HG03469 (cell line): Measurements from ENCODE around the gene RAB31.

Experiments used
- ATAC-seq: cut with Tn5 transposase; IDR thresholded peaks from one replicate; pipeline ENCODE4 v1.9.1; 2021; ENCODE audit warnings: mild to moderate bottlenecking, moderate library complexity, moderate number of reproducible peaks; ENCODE audit not compliant: unreplicated experiment

Gene RAB31

DNA sequence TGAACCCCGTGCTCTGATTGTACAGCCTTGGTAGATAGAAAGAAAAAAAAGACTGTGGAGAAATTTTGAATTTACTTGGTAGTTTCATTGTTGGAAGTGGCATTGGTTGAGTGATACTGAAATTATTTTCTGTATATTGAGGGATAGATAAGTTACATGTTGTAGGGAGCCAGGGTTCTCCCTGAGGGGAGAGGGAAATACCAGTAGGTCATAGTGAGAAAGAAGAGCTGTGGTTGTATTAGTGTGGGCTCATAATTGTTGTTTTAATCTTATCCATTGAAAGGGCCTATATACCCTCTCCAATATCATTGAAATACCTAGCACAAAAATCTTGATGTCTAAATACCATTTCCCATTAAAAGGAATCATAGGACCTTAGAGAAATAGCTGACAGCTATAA lies 16.9 kb upstream of the RAB31 start:
- no peak for ATAC-seq

DNA sequence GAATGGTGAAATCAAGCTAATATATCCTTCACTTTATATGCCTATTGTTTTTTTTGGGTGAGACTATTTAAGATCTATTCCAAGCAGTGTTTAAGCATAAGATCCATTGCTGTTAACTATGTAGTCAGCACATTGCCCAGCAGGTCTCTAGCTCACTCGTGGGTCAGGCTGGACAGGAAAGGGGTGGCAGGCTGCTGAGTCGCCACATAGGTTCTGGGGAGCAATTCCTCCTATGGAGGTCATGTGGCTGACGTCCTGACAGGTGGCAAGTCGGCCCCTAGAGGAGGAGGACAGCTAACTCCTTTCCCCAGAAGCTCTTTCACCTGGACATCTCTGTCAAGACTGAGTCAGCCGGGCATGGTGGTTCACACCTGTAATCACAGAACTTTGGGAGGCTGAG lies 13.9 kb upstream of the RAB31 start:
- no peak for ATAC-seq

DNA sequence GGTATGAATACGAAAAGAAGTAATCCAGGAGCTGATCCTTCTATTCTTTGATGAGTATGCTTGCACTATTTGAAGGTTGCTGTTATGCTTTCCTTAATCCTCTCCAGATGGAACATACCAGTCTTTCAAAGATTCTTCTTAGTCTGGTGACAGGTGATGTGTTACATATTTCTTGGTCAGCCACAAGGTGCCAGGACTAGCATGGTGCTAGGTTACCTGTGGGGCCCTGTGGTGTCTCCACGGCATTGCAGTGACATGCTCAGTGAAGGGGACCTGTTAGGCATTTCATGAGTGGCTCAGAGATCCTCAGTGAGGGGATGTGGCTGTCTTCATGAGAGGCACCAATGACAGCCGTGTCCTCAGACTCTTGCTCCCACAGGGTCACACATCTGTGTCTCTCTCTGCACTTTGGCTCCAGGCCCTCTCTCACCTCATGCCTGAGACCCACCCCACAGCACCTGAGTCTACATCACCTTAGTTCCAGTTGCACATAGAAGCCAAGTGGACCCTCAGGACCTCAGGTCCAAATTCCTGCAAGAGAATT lies 13.1 kb upstream of the RAB31 start:
- no peak for ATAC-seq

DNA sequence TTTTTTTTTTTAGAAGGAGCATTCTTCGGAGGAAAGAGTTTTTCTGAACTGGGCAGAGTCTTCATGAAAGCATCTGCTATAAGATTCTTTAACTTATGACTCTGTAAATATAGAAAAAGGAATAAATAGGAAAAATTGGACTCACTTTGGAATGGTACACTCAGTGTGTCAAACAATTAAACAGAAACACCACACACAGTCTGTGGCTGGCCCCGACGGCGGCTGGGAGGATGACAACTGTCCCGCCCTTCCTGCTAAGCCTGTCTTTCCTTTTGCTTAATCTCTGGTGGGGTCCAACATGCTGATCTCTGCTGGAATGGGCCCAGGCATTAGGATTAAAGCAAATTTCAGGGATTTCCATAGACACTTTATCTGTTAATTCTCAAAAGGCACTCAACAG lies 12.5 kb upstream of the RAB31 start:
- ATAC-seq = no peak

DNA sequence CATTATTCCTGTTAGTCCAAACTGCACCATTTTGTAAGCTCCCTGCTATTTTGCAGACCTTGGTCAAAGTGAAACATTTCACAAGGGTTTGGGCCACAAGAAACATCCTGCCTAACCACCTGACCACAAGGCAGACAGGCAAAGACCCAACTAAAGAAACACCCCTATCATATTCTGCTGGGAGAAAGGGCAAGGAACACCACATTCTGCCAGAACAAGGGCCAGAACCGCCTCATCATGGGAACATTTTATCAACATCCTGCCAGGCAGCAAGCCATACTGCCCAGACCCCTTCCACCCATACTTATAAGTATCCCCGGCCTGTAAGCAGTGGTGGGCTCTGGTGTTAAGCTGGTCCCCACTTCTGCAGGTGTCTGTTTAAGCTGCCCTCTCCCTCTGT lies 12.0 kb upstream of the RAB31 start:
- no peak for ATAC-seq

GRCh38 chr18:9696701-9697100 lies 11.4 kb upstream of the RAB31 start:
- no peak for ATAC-seq

GRCh38 chr18:9697121-9697520 lies 11.0 kb upstream of the RAB31 start:
- no peak for ATAC-seq

DNA sequence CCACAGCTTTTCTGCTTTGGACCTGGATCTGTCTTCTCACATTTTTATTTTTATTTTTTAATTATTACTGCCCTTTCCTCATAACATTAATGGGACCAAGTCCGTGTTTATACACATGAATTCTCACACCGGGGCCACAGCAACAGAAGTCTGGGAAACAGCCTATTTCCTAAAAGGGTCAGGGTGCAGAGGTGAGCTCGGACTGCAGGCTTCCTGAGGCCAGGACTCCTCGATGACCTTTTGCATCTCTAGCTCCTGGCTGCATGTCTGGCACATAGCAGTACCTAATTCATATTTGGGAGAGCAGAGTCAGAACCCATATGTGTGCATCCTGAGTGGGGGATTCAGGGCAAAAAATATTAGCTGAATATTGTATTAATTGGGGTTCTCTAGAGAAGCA lies 9.6 kb upstream of the RAB31 start:
- no peak for ATAC-seq

- no peak for ATAC-seq
These were observed 7.8 kb upstream of the RAB31 start for GRCh38 chr18:9700261-9700796.

GRCh38 chr18:9701609-9702349 lies 6.3 kb upstream of the RAB31 start:
- ATAC-seq = no peak

DNA sequence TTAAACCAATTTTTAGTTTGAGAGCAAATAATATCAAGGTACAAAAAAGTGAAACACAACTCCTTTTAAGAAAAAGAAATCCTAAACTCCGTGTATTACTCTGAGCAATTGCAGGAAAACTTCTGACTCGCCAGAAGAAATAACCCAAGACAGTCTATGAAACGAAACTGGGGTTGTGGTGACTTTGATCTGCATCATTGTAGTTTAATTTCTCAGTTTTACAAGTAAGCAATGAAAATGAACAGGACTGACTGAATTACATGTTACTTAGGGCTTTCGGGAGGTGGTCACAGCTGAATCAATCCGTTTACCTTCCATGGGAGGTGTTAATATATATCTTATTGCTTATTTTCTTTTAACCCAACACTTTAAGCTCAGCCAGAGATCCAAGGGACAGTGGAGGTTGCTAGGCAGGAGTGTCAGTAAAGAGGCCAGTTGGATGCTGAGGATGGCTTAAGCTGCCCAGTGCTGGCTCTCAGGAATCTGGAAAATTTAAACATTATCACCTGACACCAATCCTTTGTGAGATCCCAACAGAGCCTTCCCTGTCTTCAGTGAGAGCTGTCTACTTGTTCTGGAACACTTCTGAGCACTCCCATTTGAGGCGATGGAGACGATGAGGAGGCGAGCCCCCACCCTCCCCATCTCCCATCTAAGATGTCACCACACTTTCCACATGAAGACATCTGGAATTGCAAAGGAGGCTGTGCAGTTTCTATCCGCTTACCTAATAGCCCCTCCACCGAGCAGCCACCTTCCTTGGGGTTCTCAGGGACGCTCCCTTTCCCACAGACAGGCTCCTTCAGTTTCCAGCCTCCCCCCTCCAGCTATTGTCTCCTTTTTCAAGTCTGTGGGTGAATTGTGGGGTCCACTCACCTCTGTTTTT lies 3.6 kb upstream of the RAB31 start:
- no peak for ATAC-seq

DNA sequence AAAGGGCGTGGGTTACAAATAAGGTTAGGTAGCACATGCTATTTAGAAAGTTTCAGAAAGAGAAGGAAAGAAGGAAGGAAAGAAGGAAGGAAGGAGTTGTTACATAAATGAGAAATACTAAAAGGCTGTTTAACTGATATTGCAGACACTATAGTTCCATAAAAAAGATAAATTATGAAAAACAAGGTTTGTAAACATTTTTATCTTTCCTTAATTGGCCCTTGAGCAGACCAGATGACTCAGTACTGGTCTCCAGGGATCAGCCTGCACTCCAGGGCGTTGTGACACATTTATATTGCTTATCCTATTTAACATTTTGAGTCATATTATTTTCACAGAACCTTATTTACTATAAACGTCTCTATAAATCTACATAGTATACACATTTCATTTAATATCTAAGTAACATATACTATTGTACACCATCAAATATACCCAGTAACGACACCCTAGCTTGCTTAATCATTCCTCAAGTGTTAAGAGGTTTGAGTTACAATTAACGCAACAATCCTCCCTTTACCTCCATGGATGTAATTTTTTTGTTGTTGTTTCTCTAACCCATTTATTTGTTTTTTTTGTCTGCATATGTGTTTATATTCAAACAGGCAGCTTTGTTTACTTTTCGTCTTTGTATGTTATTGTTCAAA lies 2.8 kb upstream of the RAB31 start:
- ATAC-seq = no peak

GRCh38 chr18:9706081-9706935 lies 1.8 kb upstream of the RAB31 start:
- no peak for ATAC-seq

DNA sequence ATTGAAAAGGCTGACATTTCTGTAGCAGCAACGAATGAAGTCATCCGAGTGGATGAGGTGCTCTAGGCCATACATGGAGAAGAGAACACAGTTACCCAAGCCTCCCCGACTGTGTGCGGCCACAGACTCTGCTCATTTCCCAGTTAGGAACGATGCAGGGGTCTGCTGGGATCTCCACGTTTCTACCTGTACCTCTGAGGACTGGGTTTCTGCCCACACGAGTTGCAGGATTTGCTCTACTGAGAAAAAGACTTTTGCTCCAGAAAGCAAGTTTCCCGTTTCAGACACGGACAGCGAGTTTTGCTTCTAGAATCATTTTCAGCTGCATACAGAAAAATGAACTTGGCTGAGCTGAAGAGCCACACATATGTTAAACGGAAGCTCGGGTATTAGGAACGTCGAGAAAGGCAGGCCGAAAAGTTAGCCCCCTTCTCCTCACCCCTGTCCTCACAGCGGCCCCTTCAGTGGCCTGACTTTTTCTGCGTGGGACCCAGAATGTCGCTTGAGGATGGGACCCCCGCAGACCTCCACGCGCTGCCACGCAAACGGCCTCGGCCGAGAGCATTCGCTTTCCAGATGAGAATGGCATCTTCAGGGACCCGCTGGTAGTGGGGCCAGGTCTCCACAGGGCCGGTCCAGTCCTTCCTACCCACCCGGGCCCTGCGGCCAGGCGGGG lies 582 bp upstream of the RAB31 start:
- no peak for ATAC-seq

GRCh38 chr18:9708434-9709303 lies 568 bp downstream of the RAB31 start:
- ATAC-seq = no peak

GRCh38 chr18:9709304-9709877 lies 1.3 kb downstream of the RAB31 start:
- ATAC-seq = no peak

- no peak for ATAC-seq
These were observed 1.9 kb downstream of the RAB31 start for GRCh38 chr18:9710037-9710436.

GRCh38 chr18:9711361-9712129 lies 3.4 kb downstream of the RAB31 start:
- ATAC-seq = peak; percentile 65
